ENCODE results near the gene ARHGEF12.
A peak's percentile ranks its signal among the peaks of the same experiment; 100 is the strongest.
"Not testable (repeated sequence)": the region's sequence is repeated elsewhere in the genome, so short reads cannot be mapped to it uniquely, and the experiment has no call there.

The ARHGEF12 gene

GRCh38 chr11:120501976-120502755 is 166.0 kb downstream of the ARHGEF12 start:
- in situ Hi-C loops (cut with HindIII; ENCODE audit: low sequenced_read_pairs): no loop called here
- DNase-seq (ENCODE audit: low read depth, low spot score): no peak
- no peak for TF ChIP-seq CTCF (IDR thresholded peaks at IDR 0.05; ENCODE audit: low read depth, low read length)

DNA sequence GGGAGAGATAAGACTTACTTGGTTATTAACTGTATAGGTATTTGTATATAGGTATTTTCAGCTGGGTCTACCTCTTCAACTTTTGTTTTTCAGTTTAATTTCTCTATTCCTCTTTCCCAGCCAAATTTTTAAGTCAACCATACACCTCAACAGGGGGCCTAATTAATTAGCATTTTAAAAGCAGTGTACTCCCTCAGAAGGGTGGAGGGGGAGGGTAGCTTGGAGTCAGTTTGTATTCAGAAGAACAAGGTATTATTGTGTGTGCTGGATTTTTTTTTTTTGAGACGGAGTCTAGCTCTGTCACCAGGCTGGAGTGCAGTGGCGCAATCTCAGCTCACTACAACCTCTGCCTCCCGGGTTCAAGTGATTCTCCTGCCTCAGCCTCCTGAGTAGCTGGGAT is 167.3 kb downstream of the ARHGEF12 start:
- in situ Hi-C loops (cut with HindIII; ENCODE audit: low sequenced_read_pairs); DNase-seq (ENCODE audit: low read depth, low spot score); H3K4me3 ChIP-seq (ENCODE audit: low read depth, low read length): not testable (repeated sequence)

More at GRCh38 chr11:120501976-120502755, 166.0 kb downstream of the ARHGEF12 start:
- no peak overlapping the region for H3K4me3 ChIP-seq (ENCODE audit: low read depth, low read length)

GRCh38 chr11:120505801-120506425 is 169.7 kb downstream of the ARHGEF12 start:
- in situ Hi-C loops (cut with HindIII; ENCODE audit: low sequenced_read_pairs): no loop called here
- no peak overlapping the region for H3K4me3 ChIP-seq (ENCODE audit: low read depth, low read length)
- no peak for TF ChIP-seq CTCF (IDR thresholded peaks at IDR 0.05; ENCODE audit: low read depth, low read length)
- DNase-seq (ENCODE audit: low read depth, low spot score): no peak

DNA sequence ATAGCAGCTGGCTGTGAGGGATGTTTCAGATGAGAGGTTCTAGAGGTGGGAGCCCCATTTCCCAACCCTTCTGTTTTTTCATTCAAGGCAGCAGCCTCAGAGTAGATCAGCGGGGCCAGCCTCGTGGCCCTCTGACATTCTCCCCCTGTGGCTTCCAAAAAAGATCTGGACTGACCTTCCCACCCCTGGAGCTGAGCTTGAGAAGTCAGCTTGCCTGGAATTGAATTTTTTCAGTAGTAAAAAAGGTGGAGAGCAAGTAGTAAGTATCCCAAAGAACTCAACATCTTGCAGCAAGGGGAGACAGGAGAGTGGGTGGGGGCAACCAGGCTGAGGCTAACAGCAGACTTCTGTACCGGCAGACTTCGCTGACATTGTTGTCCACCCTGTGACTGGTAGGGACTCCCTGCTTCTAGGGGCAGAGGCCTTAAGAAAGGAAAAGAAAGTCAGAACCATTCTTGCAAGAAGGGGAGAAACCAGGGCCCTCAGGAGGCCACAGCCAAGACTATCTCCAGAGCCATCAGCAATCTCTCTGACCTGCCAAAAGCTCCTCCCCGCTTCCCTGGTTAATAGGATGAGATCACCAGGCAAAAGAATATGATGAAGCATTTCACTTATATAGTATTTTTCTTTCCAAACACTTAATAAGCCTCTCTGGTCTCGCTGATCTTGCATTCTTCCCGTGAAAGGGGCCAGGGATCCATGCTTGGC is 173.3 kb downstream of the ARHGEF12 start:
- no peak overlapping the region for H3K4me3 ChIP-seq (ENCODE audit: low read depth, low read length)
- DNase-seq (ENCODE audit: low read depth, low spot score): no peak
- TF ChIP-seq CTCF (IDR thresholded peaks at IDR 0.05; ENCODE audit: low read depth, low read length): no peak
- in situ Hi-C loops (cut with HindIII; ENCODE audit: low sequenced_read_pairs): no loop called here

- DNase-seq (ENCODE audit: low read depth, low spot score): no peak
- TF ChIP-seq CTCF (IDR thresholded peaks at IDR 0.05; ENCODE audit: low read depth, low read length): no peak
- H3K4me3 ChIP-seq (ENCODE audit: low read depth, low read length): no peak overlapping the region
- in situ Hi-C loops (cut with HindIII; ENCODE audit: low sequenced_read_pairs): no loop called here
Observed at GRCh38 chr11:120510406-120511115, 174.3 kb downstream of the ARHGEF12 start.

GRCh38 chr11:120511116-120511819 is 175.1 kb downstream of the ARHGEF12 start, which contains the start of gene GRIK4:
Gene GRIK4 (plus strand): TSS chr11:120511748. CDS start chr11:120660319, 148,571 bp downstream.
- TF ChIP-seq CTCF (IDR thresholded peaks at IDR 0.05; ENCODE audit: low read depth, low read length): peak; percentile 95
- DNase-seq (ENCODE audit: low read depth, low spot score): peak; percentile 72
- in situ Hi-C loops (cut with HindIII; ENCODE audit: low sequenced_read_pairs): no loop called here
- peak within 1 kb of the TSS; percentile 23 for H3K4me3 ChIP-seq (ENCODE audit: low read depth, low read length)
